Small intestine (tissue), 7 donors: ENCODE measurements around the gene CD46. TPM values are rescaled to one million over a fixed set of nuclear protein-coding genes. Genes with fewer than 3 reads are reported as not detected.
"Not testable (repeated sequence)": the region's sequence is repeated elsewhere in the genome, so short reads cannot be mapped to it uniquely, and the experiment has no call there.

Experiments
- DNase-seq, 2 donors: peaks; one replicate each; pipeline versions ENCODE4 v3.0.0 to v3.0.0-alpha.2; 2013
- FAIRE-seq: peaks from 2 replicates; lab custom pipeline; 2012; peaks lifted over from hg19 to GRCh38; lab: Jason Lieb, UNC
- H3K27ac ChIP-seq, 3 donors: one replicate each; pipeline ENCODE4 v1.5.1; 2013; ENCODE audit warnings: low read length in 2 of 3, mild to moderate bottlenecking in 2 of 3, control low read depth in 1 of 3, inconsistent platforms in 1 of 3, low read depth in 1 of 3, moderate library complexity in 1 of 3
- H3K27me3 ChIP-seq, 3 donors: one replicate each; pipeline ENCODE4 v1.6.1; 2013; ENCODE audit warnings: low read length in 3 of 3, inconsistent platforms in 1 of 3; ENCODE audit not compliant: control insufficient read depth in 3 of 3, insufficient read depth in 3 of 3
- H3K36me3 ChIP-seq, 3 donors: one replicate each; pipeline ENCODE4 v1.6.1; 2013; ENCODE audit warnings: low read length in 3 of 3, inconsistent platforms in 1 of 3, low read depth in 1 of 3, mild to moderate bottlenecking in 1 of 3, moderate library complexity in 1 of 3; ENCODE audit not compliant: control insufficient read depth in 3 of 3, insufficient read depth in 2 of 3
- H3K4me1 ChIP-seq, 3 donors: one replicate each; pipeline ENCODE4 v1.6.1; 2013; ENCODE audit warnings: low read length in 2 of 3, inconsistent platforms in 1 of 3, low read depth in 1 of 3, mild to moderate bottlenecking in 1 of 3, moderate library complexity in 1 of 3; ENCODE audit not compliant: control insufficient read depth in 3 of 3, insufficient read depth in 2 of 3
- H3K4me3 ChIP-seq, 3 donors: one replicate each; pipeline ENCODE4 v1.5.1; 2013; ENCODE audit warnings: low read length in 3 of 3, control low read depth in 1 of 3, inconsistent platforms in 1 of 3, low read depth in 1 of 3, mild to moderate bottlenecking in 1 of 3, moderate library complexity in 1 of 3
- H3K9me3 ChIP-seq, 2 donors: one replicate each; pipeline ENCODE4 v1.6.1; 2013; ENCODE audit warnings: low read depth in 1 of 2, low read length in 1 of 2; ENCODE audit not compliant: control insufficient read depth in 2 of 2, insufficient read depth in 1 of 2
- WGBS, 3 donors: extraction: QIAGEN DNeasy Blood & Tissue Kit; methylation state at CpG; one replicate each; pipeline ENCODE4 v1.1.7; 2013; 5-methylcytosine and 5-hydroxymethylcytosine counted together
- polyA plus RNA-seq, 4 donors: library from polyadenylated mRNA; stranded (reverse) in 3 of 4; unstranded in 1 of 4; fragments of 200-250 nt in 3 of 4; fragments of 120-200 nt in 1 of 4; gene quantifications; one replicate each; pipeline versions ENCODE4 v1.2.1 to v1.2.3, GENCODE V29; 2013
- donor health status: healthy with polysubstance abuse.
- donor health status: control.
- donor health status: control.
- donor health status: Bipolar disorder and iron deficiency.
- donor health status: healthy.

Gene CD46
- polyA plus RNA-seq, 4 donors = 53.2 to 308 (median 96.6) TPM

- H3K27me3 ChIP-seq, H3K9me3 ChIP-seq, H3K27ac ChIP-seq, H3K4me1 ChIP-seq, FAIRE-seq, DNase-seq, H3K4me3 ChIP-seq: not testable (repeated sequence)
- H3K36me3 ChIP-seq = peaks cover 2 to 14% (median 14%) of the 10 kb centered on the region in 3 donors
- 74 to 83% (median 80%) methylated on average over 9 of the region's 9 CpGs for WGBS, 3 donors
Observed at GRCh38 chr1:207776045-207776444, 24.2 kb downstream of the CD46 start.

DNA sequence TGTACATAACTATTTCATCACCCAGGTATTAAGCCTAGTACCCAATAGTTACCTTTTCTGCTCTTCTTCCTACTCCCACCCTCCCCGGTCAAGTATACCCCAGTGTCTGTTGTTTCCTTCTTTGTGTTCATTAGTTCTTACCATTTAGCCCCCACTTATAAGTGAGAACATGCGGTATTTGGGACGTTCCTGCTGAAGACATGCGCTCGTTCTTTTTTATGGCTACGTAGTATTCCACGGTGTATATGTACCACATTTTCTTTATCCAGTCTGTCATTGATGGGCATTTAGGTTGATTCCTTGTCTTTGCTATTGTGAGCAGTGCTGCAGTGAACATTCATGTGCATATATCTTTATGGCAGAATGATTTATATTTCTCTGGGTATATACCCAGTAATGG is 25.6 kb downstream of the CD46 start:
- not testable (repeated sequence) for DNase-seq, FAIRE-seq, H3K4me3 ChIP-seq, H3K27me3 ChIP-seq, H3K9me3 ChIP-seq, H3K4me1 ChIP-seq, H3K27ac ChIP-seq
- H3K36me3 ChIP-seq = peaks cover 2 to 14% (median 14%) of the 10 kb centered on the region in 3 donors
- 97 to 98% (median 98%) methylated on average over 7 of the region's 7 CpGs for WGBS, 3 donors

DNA sequence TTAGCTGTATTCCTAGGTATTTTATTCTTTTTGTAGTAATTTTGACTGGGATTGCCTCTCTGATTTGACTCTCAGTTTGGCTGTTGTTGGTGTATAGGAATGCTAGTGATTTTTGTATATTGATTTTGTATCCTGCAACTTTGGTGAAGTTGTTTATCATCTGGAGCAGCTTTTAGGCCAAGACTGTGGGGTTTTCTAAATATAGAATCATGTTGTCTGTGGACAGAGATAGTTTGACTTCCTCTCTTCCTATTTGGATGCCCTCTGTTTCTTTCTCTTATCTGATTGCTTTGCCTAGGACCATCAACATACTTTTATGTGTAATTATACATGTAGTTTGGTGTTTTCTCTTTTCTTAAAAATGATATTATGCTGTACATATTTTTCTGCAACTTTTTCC is 27.2 kb downstream of the CD46 start:
- H3K27ac ChIP-seq = no peak overlapping the region
- H3K4me3 ChIP-seq = no peak overlapping the region
- no peak for FAIRE-seq
- H3K9me3 ChIP-seq = peaks cover 0 to 8% of the 10 kb centered on the region in 2 donors
- peaks cover 2 to 14% (median 14%) of the 10 kb centered on the region in 3 donors for H3K36me3 ChIP-seq
- no peaks in the 10 kb centered on the region for H3K4me1 ChIP-seq
- no peaks in the 10 kb centered on the region for H3K27me3 ChIP-seq
- no peak for DNase-seq

DNA sequence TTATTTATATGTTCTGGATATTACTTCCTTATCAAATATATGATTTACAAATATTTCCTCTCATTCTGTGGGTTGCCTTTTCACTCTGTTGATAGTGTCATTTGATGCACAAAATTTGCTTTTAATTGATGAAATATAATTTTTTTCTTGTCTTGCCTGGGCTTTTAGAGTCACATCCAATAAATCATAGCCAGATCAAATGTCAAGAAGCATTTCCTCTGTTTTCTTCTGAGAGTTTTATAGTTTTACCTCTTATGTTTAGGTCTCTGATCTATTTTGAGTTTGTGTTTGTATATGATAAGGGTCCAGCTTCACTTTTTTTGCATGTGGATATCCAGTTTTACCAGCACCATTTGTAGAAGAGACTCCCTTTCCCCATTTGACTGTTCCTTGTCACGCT is 29.5 kb downstream of the CD46 start:
- H3K27ac ChIP-seq = no peak overlapping the region
- no peaks in the 10 kb centered on the region for H3K27me3 ChIP-seq
- peaks cover 0 to 5% of the 10 kb centered on the region in 2 donors for H3K9me3 ChIP-seq
- 92 to 96% (median 96%) methylated on average over 1 of the region's 1 CpG for WGBS, 3 donors
- FAIRE-seq (no peak), DNase-seq (no peak)
- no peak overlapping the region for H3K4me3 ChIP-seq
- H3K4me1 ChIP-seq = no peaks in the 10 kb centered on the region
- peaks cover 2 to 7% (median 6%) of the 10 kb centered on the region in 3 donors for H3K36me3 ChIP-seq

- Histone ChIP-seq H3K36me3 (peaks cover 0 to 12% (median 0%) of the 10 kb centered on the region in 3 donors), H3K9me3 (no peaks in the 10 kb centered on the region), H3K27ac (no peak overlapping the region), H3K27me3 (no peaks in the 10 kb centered on the region), H3K4me1 (peaks cover 0 to 17% (median 0%) of the 10 kb centered on the region in 3 donors), H3K4me3 (no peak overlapping the region)
- DNase-seq = no peak
- FAIRE-seq = no peak
Observed at GRCh38 chr1:207787776-207788175, 35.9 kb downstream of the CD46 start.

DNA sequence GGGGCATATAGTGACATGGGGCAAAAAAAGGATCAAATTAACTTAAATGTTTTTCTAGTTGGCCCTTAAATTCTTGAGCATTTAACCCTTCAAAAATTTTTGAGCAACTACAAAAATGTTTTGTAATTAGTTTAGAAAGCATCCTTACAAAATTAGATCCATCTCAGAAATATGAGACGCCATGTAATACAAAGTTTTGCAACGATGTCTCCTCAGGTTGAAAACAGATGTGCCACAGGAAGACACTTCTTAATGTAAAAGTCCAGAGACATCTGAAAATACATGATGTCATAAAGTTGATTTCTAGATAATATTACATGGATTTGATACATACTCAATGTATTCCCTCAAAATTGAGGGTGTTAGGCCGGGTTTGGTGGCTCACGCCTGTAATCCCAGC is 37.5 kb downstream of the CD46 start:
- Histone ChIP-seq H3K4me1 (peaks cover 0 to 17% (median 0%) of the 10 kb centered on the region in 3 donors), H3K27me3 (no peaks in the 10 kb centered on the region), H3K4me3 (no peak overlapping the region), H3K36me3 (peaks cover 0 to 12% (median 3%) of the 10 kb centered on the region in 3 donors), H3K9me3 (no peaks in the 10 kb centered on the region), H3K27ac (no peak overlapping the region)
- FAIRE-seq = no peak
- 70 to 76% (median 71%) methylated on average over 4 of the region's 4 CpGs for WGBS, 3 donors
- DNase-seq = no peak

DNA sequence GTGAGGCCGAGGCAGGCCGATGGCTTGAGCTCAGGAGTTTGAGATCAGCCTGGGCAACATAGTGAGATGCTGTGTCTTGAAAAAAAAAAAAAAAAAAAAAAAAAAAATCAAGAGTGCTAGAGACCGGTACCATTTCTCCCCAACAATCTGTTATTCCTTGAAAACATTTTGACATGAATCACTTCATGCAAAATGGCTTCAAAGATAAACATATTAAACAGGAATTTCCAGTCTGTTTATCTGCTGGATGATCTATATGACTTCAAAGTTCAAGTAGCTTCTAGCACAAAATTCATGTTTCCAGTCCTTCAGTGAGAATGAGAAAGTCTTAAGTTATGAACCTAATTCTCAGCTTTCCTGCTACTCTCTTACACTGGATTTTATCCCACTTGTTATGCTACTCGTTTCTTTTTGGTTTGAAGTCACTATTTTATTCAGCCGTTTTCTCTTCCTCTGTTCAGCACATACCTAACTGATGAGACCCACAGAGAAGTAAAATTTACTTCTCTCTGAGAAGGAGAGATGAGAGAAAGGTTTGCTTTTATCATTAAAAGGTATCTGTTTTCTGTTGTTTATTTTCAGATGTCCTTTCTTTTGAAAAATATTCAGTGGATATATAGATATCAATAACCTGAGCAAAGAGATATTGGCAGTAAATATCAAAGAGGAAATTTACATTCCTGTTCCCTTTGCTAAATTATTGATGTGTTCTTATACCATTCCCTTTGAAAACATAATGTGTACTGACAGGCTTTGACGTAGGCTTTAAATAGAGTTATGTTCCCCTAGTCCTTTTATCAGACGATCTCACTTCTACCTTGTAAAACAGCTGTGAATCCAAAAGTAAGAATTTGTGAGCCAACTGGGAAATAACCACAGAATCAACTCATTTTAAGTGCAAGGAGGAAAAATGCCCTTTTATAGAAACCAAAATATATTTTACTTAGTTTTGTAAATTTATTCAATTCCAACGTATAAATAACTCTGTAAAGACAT is 38.2 kb downstream of the CD46 start:
- H3K4me1 ChIP-seq = peaks cover 0 to 17% (median 0%) of the 10 kb centered on the region in 3 donors
- FAIRE-seq = no peak
- no peaks in the 10 kb centered on the region for H3K9me3 ChIP-seq
- H3K27ac ChIP-seq = peak overlapping the region in 1 of 3 donors; percentile 37
- WGBS, 3 donors = 25 to 53% (median 41%) methylated on average over 8 of the region's 8 CpGs
- no peaks in the 10 kb centered on the region for H3K27me3 ChIP-seq
- peaks cover 0 to 9% (median 3%) of the 10 kb centered on the region in 3 donors for H3K36me3 ChIP-seq
- peak; percentile 80 to 86 for DNase-seq
- no peak overlapping the region for H3K4me3 ChIP-seq

DNA sequence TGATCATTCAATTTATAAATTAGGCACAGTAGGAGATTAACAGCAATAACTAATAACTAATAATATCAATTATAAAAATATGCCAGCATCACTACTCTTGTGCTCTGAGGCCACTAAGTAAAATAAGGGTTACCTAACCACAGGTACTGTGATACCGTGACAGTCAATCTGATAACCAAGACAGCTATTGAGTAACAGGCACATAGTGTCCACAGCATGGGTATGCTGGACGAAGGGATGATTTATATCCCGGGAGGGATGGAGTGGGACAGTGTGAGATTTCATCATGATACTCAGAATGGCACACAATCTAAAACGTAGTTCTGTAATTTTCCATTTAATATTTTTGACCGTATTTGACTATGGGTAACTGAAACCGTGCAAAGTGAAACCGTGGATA is 39.4 kb downstream of the CD46 start:
- Histone ChIP-seq H3K36me3 (peaks cover 0 to 9% (median 7%) of the 10 kb centered on the region in 3 donors), H3K4me3 (no peak overlapping the region), H3K4me1 (peaks cover 0 to 17% (median 0%) of the 10 kb centered on the region in 3 donors), H3K27ac (no peak overlapping the region), H3K9me3 (no peaks in the 10 kb centered on the region), H3K27me3 (no peaks in the 10 kb centered on the region)
- no peak for FAIRE-seq
- DNase-seq = no peak
- WGBS, 3 donors = 80 to 89% (median 84%) methylated on average over 7 of the region's 7 CpGs
